Peyer's patch (tissue), 4 donors: ENCODE data around the gene CABP4.

Source experiments
- CTCF ChIP-seq, 6 experiments: fragments of 450-650 bp in 4 of 6; fragments of 200-600 bp in 2 of 6; sonication (generic) in 1 of 6; IDR thresholded peaks; one replicate each; pipeline ENCODE4 v1.5.1; 2017 to 2019; ENCODE audit warnings: antibody characterized with exemption in 6 of 6, mild to moderate bottlenecking in 3 of 6, moderate library complexity in 1 of 6
- POLR2A ChIP-seq, 2 donors: fragments of 450-650 bp; IDR thresholded peaks; one replicate each; pipeline ENCODE4 v1.5.1; 2017; ENCODE audit warnings: antibody characterized with exemption in 2 of 2, mild to moderate bottlenecking in 2 of 2, moderate library complexity in 2 of 2

- TF ChIP-seq CTCF (IDR thresholded peaks at IDR 0.05) (no peak), POLR2A (IDR thresholded peaks at IDR 0.05) (no peak)
Observed at GRCh38 chr11:67435727-67436458, 19.3 kb upstream of the CABP4 start.
